HG03469 (cell line): ENCODE results near the gene KIF26B.

Source experiments
- ATAC-seq: cut with Tn5 transposase; IDR thresholded peaks from one replicate; pipeline ENCODE4 v1.9.1; 2021; ENCODE audit warnings: mild to moderate bottlenecking, moderate library complexity, moderate number of reproducible peaks; ENCODE audit not compliant: unreplicated experiment

Gene KIF26B

GRCh38 chr1:245409341-245410195, 254.8 kb downstream of the KIF26B start:
- no peak for ATAC-seq

- ATAC-seq: no peak
Measured at GRCh38 chr1:245411245-245412036, 256.7 kb downstream of the KIF26B start.

GRCh38 chr1:245412306-245412705, 257.5 kb downstream of the KIF26B start:
- no peak for ATAC-seq

- no peak for ATAC-seq
Measured at GRCh38 chr1:245416781-245417180, 262.0 kb downstream of the KIF26B start.

- ATAC-seq: no peak
Measured at GRCh38 chr1:245418077-245418476, 263.3 kb downstream of the KIF26B start.

- no peak for ATAC-seq
Measured at GRCh38 chr1:245419461-245419978, 264.7 kb downstream of the KIF26B start.

- no peak for ATAC-seq
Measured at GRCh38 chr1:245419989-245420388, 265.2 kb downstream of the KIF26B start.

GRCh38 chr1:245420926-245421325, 266.1 kb downstream of the KIF26B start:
- no peak for ATAC-seq

- no peak for ATAC-seq
Measured at GRCh38 chr1:245428681-245429080, 273.9 kb downstream of the KIF26B start.

- ATAC-seq: no peak
Measured at GRCh38 chr1:245431706-245432105, 276.9 kb downstream of the KIF26B start.

- ATAC-seq: no peak
Measured at GRCh38 chr1:245432228-245432875, 277.6 kb downstream of the KIF26B start.

GRCh38 chr1:245433561-245433960, 278.8 kb downstream of the KIF26B start:
- ATAC-seq: no peak

GRCh38 chr1:245434280-245434679, 279.5 kb downstream of the KIF26B start:
- no peak for ATAC-seq

GRCh38 chr1:245436407-245436806, 281.6 kb downstream of the KIF26B start:
- no peak for ATAC-seq

GRCh38 chr1:245437369-245438062, 282.7 kb downstream of the KIF26B start:
- ATAC-seq: no peak

GRCh38 chr1:245440922-245441321, 286.1 kb downstream of the KIF26B start:
- no peak for ATAC-seq

GRCh38 chr1:245441689-245442088, 286.9 kb downstream of the KIF26B start:
- ATAC-seq: no peak

- ATAC-seq: no peak
Measured at GRCh38 chr1:245444147-245444828, 289.5 kb downstream of the KIF26B start.

- ATAC-seq: no peak
Measured at GRCh38 chr1:245444945-245445344, 290.2 kb downstream of the KIF26B start.

GRCh38 chr1:245448531-245448930, 293.7 kb downstream of the KIF26B start:
- ATAC-seq: no peak
